Skeletal muscle tissue (tissue), 4 donors: ENCODE measurements around the gene SNAI3. TPM values are rescaled to one million over a fixed set of nuclear protein-coding genes. Genes with fewer than 3 reads are reported as not detected.
A peak's percentile ranks its signal among the peaks of the same experiment; 100 is the strongest.

Experiments
- H3K27ac ChIP-seq: one replicate; pipeline ENCODE4 v1.7.0; 2013; ENCODE audit warnings: mild to moderate bottlenecking, low read depth, low read length, inconsistent platforms
- H3K27me3 ChIP-seq, 3 donors: one replicate each; pipeline ENCODE4 v1.7.0; 2013; ENCODE audit warnings: low read length in 3 of 3; ENCODE audit not compliant: control insufficient read depth in 3 of 3, insufficient read depth in 3 of 3
- H3K36me3 ChIP-seq, 3 donors: one replicate each; pipeline ENCODE4 v1.7.0; 2013; ENCODE audit warnings: low read length in 3 of 3; ENCODE audit not compliant: control insufficient read depth in 3 of 3, insufficient read depth in 3 of 3
- H3K4me1 ChIP-seq, 3 donors: one replicate each; pipeline ENCODE4 v1.7.0; 2013; ENCODE audit warnings: low read length in 3 of 3, mild to moderate bottlenecking in 3 of 3; ENCODE audit not compliant: control insufficient read depth in 3 of 3, insufficient read depth in 3 of 3
- H3K4me3 ChIP-seq, 3 donors: one replicate each; pipeline ENCODE4 v1.7.0; 2013; ENCODE audit warnings: low read length in 3 of 3
- H3K9ac ChIP-seq, 3 donors: one replicate each; pipeline ENCODE4 v1.7.0; 2013; ENCODE audit warnings: low read length in 3 of 3, mild to moderate bottlenecking in 3 of 3, moderate library complexity in 2 of 3, low read depth in 1 of 3
- H3K9me3 ChIP-seq, 3 donors: one replicate each; pipeline ENCODE4 v1.7.0; 2013; ENCODE audit warnings: low read length in 3 of 3; ENCODE audit not compliant: control insufficient read depth in 3 of 3
- total RNA-seq: library from RNA; depleted of rRNA; stranded (reverse); fragments of >200 nt; gene quantifications from one replicate; pipeline ENCODE4 v1.2.3, GENCODE V29; 2014
- donor health status: Osteomylitis.

SNAI3 gene
- total RNA-seq, 1 donor from 2014 or later = 8.4 TPM

DNA sequence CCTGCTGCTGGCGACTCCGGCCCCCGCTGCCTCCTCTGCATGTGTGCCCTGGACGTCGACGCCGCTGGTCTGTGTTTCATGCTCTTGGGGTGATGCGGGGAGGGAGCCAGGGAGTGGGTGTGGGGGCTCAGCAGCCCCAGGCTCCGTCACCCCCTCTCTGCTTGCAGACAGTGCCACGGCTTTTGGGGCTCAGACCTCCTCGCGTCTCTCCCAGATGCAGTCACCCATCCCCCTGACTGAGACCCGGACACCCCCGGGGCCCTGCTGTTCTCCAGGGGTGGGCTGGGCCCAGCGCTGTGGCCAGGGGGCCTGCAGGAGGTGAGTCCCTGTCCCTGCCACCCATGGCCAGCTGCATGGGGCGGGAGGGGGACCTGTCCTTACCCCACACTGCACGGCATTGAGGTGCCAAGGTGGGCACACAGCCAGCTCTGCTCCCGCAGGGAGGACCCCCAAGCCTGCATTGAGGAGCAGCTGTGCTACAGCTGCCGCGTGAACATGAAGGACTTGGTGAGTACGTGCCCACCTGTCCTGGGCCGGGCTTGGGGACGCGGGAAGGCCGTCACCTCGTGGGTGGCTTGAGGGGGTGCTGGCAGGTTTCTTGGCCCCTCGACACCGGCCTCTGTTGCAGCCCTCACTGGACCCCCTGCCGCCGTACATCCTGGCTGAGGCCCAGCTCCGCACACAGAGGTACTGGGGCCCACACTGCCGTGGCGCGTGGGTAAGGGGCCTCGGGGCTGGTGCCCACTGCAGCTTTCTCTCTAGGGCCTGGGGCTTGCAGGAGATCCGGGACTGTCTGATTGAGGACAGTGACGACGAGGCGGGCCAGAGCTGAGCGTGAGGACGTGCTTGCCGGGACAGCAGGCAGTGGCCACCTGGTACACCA is 28.4 kb upstream of the SNAI3 start:
- Histone ChIP-seq H3K4me1 (no peaks in the 10 kb centered on the region), H3K4me3 (no peak overlapping the region), H3K9me3 (no peaks in the 10 kb centered on the region), H3K27me3 (no peaks in the 10 kb centered on the region), H3K9ac (no peak overlapping the region), H3K36me3 (peaks cover 30 to 42% (median 40%) of the 10 kb centered on the region in 3 donors), H3K27ac (no peak overlapping the region)

GRCh38 chr16:88713568-88714419 is 27.5 kb upstream of the SNAI3 start:
- H3K36me3 ChIP-seq = peaks cover 30 to 42% (median 40%) of the 10 kb centered on the region in 3 donors
- no peak overlapping the region for H3K4me3 ChIP-seq
- H3K27ac ChIP-seq = no peak overlapping the region
- H3K27me3 ChIP-seq = no peaks in the 10 kb centered on the region
- H3K9ac ChIP-seq = no peak overlapping the region
- no peaks in the 10 kb centered on the region for H3K4me1 ChIP-seq
- H3K9me3 ChIP-seq = no peaks in the 10 kb centered on the region

GRCh38 chr16:88713054-88713453 is 26.7 kb upstream of the SNAI3 start:
- H3K9me3 ChIP-seq = no peaks in the 10 kb centered on the region
- peaks cover 0 to 6% (median under 1%) of the 10 kb centered on the region in 3 donors for H3K4me1 ChIP-seq
- no peak overlapping the region for H3K4me3 ChIP-seq
- H3K27me3 ChIP-seq = no peaks in the 10 kb centered on the region
- peaks cover 26 to 40% (median 39%) of the 10 kb centered on the region in 3 donors for H3K36me3 ChIP-seq
- H3K9ac ChIP-seq = no peak overlapping the region
- H3K27ac ChIP-seq = no peak overlapping the region

DNA sequence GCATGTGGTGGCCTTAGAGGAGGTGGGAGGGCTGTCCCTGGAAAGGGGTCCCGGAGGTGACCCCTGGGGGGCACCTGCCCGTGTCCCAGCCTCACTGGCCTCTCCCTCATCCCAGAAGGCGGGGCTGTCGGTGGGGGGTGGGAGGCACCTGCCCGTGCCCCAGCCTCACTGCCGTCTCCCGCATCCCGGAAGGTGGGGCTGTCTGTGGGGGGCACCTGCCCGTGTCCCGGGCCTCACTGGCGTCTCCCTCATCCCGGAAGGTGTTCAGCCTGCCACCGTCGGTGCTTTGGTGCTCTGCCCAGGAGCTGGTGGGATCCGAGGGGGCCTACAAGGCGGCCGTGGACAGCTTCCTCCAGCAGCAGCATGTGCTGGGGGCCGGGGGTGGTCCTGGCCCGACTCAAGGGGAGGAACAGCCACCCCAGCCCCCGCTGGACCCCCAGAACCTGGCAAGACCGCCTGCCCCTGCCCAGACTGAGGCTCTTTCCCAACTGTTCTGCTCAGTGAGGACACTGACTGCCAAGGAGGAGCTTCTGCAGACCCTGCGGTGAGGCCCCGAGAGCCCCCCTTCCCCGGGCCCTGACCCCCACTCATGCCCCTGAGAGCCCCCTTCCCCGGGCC is 26.2 kb upstream of the SNAI3 start:
- no peak overlapping the region for H3K9ac ChIP-seq
- H3K27ac ChIP-seq = no peak overlapping the region
- no peaks in the 10 kb centered on the region for H3K27me3 ChIP-seq
- H3K36me3 ChIP-seq = peaks cover 25 to 38% (median 36%) of the 10 kb centered on the region in 3 donors
- H3K4me3 ChIP-seq = no peak overlapping the region
- H3K4me1 ChIP-seq = peaks cover 2 to 10% (median 3%) of the 10 kb centered on the region in 3 donors
- H3K9me3 ChIP-seq = no peaks in the 10 kb centered on the region

DNA sequence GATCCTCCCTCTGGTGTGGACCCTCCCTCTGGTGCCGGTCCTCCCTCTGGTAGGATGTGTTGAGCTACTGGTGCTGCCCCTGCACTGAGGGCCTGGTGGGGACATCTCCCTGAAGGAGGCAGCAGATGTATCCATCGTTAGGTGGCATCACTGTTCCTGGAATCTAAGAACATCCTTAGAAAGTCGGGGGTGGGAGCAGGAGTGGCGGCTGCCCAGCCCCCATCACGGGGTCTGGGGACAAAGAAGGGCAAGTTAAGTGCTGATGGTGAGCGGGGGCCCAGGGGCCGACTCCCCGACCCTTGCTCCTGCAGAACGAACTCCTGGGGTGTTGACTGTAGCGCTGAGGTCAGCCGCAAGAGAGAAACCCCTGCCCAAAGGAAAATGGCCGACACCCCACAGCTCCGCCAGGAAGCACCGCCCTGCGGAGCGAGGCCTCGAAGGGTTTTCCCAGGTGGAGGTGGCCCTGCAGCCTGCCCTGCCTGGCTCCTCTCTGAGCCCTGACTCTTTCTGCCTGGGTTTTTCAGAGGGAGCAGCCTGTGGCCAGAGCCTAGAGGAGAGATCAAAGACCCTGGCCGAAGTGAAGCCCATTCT is 25.5 kb upstream of the SNAI3 start:
- Histone ChIP-seq H3K9ac (no peak overlapping the region), H3K4me1 (peaks cover 9 to 16% (median 9%) of the 10 kb centered on the region in 3 donors), H3K36me3 (peaks cover 19 to 33% (median 32%) of the 10 kb centered on the region in 3 donors), H3K27ac (no peak overlapping the region), H3K27me3 (no peaks in the 10 kb centered on the region), H3K9me3 (no peaks in the 10 kb centered on the region), H3K4me3 (no peak overlapping the region)

DNA sequence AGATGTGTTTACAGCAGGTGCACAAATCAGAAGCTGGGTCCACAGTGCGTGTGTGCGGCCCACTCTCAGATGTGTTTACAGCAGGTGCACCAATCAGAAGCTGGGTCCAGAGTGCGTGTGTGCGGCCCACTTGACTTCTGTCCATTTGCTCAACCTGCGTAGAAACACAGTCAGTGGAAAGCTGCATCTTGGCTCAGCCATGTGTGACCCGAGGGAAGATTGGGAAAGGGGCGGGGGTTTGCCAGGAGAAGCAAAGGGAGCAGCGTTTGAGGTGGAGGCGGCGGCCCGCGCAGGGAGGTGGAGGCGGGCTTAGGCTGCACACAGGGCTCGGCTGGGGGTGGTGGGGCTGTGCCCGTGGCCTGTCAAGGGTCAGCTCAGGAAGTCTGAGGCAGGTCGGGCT is 24.2 kb upstream of the SNAI3 start:
- Histone ChIP-seq H3K27me3 (no peaks in the 10 kb centered on the region), H3K36me3 (peaks cover 6 to 23% (median 19%) of the 10 kb centered on the region in 3 donors), H3K4me1 (peaks cover 12 to 21% (median 13%) of the 10 kb centered on the region in 3 donors), H3K27ac (no peak overlapping the region), H3K9ac (no peak overlapping the region), H3K9me3 (no peaks in the 10 kb centered on the region), H3K4me3 (no peak overlapping the region)

- Histone ChIP-seq H3K9ac (peak overlapping the region; percentile 95 to 98 (median 96)), H3K9me3 (no peaks in the 10 kb centered on the region), H3K4me3 (peak overlapping the region; percentile 97 to 100 (median 97)), H3K27ac (peak overlapping the region; percentile 87), H3K36me3 (peaks cover 0 to 12% (median 8%) of the 10 kb centered on the region in 3 donors), H3K27me3 (no peaks in the 10 kb centered on the region), H3K4me1 (peaks cover 31 to 41% (median 35%) of the 10 kb centered on the region in 3 donors)
These were observed 20.9 kb upstream of the SNAI3 start for GRCh38 chr16:88706965-88707826.

GRCh38 chr16:88706229-88706964 is 20.1 kb upstream of the SNAI3 start, which contains the start of the genes CTU2 and RNF166:
CTU2 (plus strand) TSS chr16:88706503; CDS start chr16:88706531, 28 bp downstream.
RNF166 (minus strand) TSS chr16:88706408; CDS start chr16:88706325, 83 bp downstream.
- Histone ChIP-seq H3K36me3 (peaks cover 0 to 12% (median 10%) of the 10 kb centered on the region in 3 donors), H3K4me3 (peak within 1 kb of the TSS; percentile 97 to 100 (median 97)), H3K4me1 (peaks cover 35 to 49% (median 37%) of the 10 kb centered on the region in 3 donors), H3K27me3 (no peaks in the 10 kb centered on the region), H3K27ac (peak within 1 kb of the TSS; percentile 87), H3K9me3 (no peaks in the 10 kb centered on the region), H3K9ac (peak within 1 kb of the TSS; percentile 95 to 98 (median 96))
